HG03103 (cell line): ENCODE data around the gene SLC8B1.

Experiments
- ATAC-seq: cut with Tn5 transposase; IDR thresholded peaks from one replicate; pipeline ENCODE4 v1.9.1; 2021; ENCODE audit warnings: low read depth; ENCODE audit not compliant: unreplicated experiment

Gene SLC8B1

GRCh38 chr12:113334786-113335539, at the start of gene SLC8B1:
TSS of gene SLC8B1 (minus strand) at chr12:113335109. CDS start at chr12:113332878, 2,231 bp downstream.
- ATAC-seq: peak; percentile 95

- no peak for ATAC-seq
Measured at GRCh38 chr12:113382206-113382605, 47.3 kb upstream of the SLC8B1 start.

GRCh38 chr12:113381220-113381619, 46.3 kb upstream of the SLC8B1 start:
- no peak for ATAC-seq

- ATAC-seq: no peak
Measured at GRCh38 chr12:113378291-113378690, 43.4 kb upstream of the SLC8B1 start.

- no peak for ATAC-seq
Measured at GRCh38 chr12:113374823-113375428, 40.0 kb upstream of the SLC8B1 start.

GRCh38 chr12:113373969-113374368, 39.1 kb upstream of the SLC8B1 start:
- no peak for ATAC-seq

- ATAC-seq: no peak
Measured at GRCh38 chr12:113373440-113373839, 38.5 kb upstream of the SLC8B1 start.

- ATAC-seq: no peak
Measured at GRCh38 chr12:113372371-113372770, 37.5 kb upstream of the SLC8B1 start.

GRCh38 chr12:113371808-113372207, 36.9 kb upstream of the SLC8B1 start:
- no peak for ATAC-seq

GRCh38 chr12:113370923-113371682, 36.2 kb upstream of the SLC8B1 start:
- no peak for ATAC-seq

- no peak for ATAC-seq
Measured at GRCh38 chr12:113369391-113369985, 34.6 kb upstream of the SLC8B1 start.

- ATAC-seq: no peak
Measured at GRCh38 chr12:113368331-113368730, 33.4 kb upstream of the SLC8B1 start.

- no peak for ATAC-seq
Measured at GRCh38 chr12:113366827-113367226, 31.9 kb upstream of the SLC8B1 start.

- no peak for ATAC-seq
Measured at GRCh38 chr12:113365639-113366395, 30.9 kb upstream of the SLC8B1 start.

- no peak for ATAC-seq
Measured at GRCh38 chr12:113364698-113365097, 29.8 kb upstream of the SLC8B1 start.

- ATAC-seq: no peak
Measured at GRCh38 chr12:113361574-113362370, 26.9 kb upstream of the SLC8B1 start.

- ATAC-seq: no peak
Measured at GRCh38 chr12:113359939-113360748, 25.2 kb upstream of the SLC8B1 start.

- no peak for ATAC-seq
Measured at GRCh38 chr12:113359133-113359938, 24.4 kb upstream of the SLC8B1 start.
